NCI-H82 treated with DMSO at 0.1 percent for 48 hours (cell line): ENCODE data around the gene EXOG.

ENCODE experiments used
- DNase-seq: peaks from one replicate; lab custom pipeline; 2025; ENCODE audit not compliant: unreplicated experiment; lab: John Stamatoyannopoulos, UW

The EXOG gene

DNA sequence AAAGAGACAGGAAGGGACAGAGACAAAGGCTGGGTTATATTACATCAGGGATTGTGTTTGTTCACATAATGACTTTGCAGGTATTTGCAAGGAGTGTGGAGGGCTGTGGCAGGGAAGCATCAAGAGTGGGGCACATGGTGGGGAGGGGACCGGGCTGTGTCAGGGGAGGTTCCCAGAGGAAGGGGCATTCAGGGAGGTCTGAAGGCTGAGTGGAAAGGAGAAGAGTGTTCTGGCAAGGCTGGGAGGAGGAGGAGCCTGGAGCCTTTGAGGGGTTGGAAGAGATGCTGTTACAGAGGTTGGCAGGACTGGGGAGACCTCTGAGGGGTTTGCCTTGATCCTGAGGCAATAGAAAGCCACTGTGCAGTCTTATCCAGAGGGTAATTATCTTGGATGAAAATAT, 49.4 kb downstream of the EXOG start:
- no peak for DNase-seq

DNA sequence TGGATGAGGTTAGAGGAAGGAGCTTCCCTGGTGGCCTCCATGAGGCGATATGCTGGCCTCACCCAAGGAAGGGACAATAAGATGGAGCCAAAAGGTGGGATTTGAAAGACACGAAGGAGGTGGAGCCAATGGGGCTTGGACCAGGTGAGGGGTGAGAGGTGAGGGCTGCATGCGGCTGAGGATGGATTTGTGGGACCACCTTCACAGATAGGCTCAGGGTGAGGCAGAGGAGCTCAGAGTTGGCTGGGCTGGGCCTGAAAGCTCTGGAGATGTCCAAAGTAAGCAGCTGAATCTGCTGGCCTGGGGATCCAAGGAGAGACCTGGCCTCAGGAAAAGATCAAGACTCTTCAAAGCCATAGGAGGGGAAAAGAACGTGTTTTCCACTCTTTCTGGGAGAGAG, 49.8 kb downstream of the EXOG start:
- no peak for DNase-seq

DNA sequence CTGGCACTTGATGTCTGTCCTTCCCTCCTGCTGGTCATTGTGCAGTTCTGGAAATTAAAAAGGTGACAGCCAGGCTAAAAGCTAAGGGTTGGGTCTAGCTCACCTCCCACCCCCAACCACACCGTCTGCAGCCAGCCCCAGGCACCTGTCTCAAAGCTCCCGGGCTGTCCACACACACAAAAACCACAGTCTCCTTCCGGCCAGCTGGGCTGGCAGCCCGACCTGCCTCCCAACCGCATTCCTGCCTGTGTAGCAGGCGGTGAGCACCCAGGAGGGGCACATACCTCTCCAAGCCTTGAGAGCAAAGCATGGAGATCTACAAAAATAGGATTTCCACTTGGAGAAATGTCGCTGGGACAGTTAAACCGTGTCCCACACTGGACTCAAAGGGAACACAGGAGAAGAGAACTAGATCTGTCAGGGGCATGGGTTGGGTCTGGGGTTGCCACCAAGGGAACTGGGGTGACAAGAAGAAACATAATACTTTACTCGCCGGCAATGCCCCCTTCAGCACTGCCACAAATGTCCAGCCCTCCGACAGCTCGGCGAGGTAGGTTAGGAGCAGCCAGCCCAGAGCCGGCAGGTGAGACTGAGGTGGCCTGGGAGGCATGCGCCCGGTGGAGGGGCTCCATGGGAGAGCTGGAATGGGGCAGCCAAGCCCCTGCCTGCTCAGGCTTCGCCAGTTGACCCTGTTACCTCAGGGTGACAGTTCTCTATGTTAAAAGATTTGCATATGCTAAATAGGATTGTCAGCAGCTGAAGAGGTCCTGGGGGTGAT, 52.2 kb downstream of the EXOG start:
- DNase-seq = no peak

DNA sequence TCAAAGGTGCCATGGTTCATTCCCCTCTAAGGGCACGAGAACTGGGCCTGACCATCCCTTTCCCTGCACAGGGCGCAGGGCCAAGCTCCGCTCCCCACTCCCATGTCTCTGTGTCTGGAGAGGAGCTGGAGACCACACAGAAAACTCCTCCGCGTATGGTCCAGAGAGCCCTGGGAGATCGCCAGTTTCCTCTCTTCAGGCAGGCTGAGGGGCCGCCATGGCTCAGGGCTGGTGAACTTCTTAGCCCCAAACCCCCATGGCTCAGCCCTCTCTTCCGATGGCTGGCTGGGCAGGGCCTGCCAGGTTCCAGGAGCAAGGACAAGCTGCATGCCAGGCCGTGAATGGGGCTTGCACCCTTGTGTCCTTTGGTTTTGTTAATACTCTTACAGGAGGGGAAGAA, 52.9 kb downstream of the EXOG start:
- no peak for DNase-seq

DNA sequence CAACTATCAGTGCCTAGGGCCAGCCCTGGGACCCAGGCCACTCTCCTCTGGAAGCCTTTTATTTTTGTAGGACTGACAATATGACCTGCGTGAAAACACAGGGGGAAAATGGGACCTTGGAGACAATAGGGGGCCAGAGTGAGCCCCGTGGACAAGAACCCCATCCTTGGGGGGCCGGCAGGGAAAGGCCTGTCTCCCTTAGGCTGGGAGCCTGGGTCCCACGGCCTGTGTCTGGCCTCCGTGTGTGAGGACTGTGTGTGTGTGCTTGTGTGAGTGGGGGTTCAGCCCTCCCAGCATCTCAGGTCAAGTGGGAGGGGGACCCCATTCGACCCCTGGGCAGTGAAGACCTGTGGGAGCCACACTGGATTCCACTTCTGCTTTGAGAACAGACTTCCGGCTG, 53.3 kb downstream of the EXOG start:
- DNase-seq = no peak

DNA sequence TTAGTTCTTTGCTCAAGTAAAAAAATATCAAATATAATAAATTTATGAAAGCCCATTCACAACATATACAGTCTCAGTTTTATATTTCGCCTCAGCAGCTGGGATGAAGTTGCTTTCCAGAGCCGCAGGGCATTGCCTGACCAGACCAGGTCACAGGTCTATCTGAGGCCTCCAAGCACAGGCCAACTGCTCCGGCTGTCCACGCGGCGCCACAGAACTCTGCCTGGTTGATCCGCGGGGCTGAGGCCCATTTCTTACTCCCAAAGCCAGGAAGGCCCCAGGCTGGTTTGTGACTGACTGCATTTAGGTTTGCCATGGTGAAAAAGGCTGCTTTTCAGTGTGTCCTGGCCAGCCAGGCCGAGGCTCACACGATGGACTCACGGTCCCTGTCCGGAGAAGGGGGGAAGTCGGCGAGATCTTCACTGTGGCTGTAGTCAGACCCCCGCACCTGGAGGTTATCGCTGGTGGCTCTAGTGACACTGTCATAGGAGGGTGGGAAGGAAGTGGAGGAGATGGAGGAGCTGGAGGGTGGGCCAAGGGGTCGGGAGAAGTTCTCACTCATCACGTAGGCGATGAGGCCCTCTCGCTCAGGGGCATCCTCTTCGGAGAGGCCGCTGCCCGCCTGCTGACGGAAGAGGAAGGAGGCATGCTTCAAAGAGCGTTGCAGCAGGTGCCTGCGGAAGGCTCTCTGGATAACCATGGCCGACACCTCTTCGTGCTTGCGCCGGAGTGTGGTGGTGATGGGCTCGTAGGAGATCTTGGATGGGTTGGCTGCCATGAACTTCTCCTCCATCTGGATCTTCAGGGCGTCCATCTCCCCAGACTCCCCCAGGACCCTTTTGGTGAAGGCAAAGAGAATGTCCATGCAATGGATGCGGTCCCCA, 54.1 kb downstream of the EXOG start:
- DNase-seq = no peak

DNA sequence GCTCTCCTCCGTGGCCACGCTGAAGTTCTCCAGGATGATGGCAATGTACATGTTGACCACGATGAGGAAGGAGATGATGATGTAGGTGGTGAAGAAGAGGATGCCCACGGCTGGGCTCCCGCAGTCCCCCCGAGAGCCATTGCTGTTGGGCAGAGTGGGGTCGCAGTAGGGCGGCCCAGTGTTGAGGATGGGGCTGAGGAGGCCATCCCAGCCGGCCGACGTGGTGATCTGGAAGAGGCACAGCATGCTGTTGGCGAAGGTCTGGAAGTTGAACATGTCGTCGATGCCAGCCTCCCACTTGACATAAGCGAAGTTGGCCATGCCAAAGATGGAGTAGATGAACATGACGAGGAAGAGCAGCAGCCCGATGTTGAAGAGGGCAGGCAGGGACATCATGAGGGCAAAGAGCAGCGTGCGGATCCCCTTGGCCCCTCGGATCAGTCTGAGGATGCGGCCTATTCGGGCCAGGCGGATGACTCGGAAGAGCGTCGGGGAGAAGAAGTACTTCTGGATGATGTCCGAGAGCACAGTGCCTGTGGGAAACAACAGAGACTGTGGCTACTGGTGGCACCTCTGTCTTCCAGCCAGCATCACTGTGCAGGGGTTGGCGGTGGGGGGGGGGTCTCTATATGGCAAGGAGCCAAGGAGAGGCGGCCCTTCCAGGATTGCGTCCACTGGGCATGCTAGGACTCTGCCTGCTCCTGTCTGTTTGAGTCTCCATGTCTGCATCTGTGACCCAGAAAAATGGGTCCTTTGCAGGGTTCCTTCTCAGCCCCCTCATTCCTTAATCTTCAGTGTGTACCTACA, 55.1 kb downstream of the EXOG start:
- DNase-seq = no peak

DNA sequence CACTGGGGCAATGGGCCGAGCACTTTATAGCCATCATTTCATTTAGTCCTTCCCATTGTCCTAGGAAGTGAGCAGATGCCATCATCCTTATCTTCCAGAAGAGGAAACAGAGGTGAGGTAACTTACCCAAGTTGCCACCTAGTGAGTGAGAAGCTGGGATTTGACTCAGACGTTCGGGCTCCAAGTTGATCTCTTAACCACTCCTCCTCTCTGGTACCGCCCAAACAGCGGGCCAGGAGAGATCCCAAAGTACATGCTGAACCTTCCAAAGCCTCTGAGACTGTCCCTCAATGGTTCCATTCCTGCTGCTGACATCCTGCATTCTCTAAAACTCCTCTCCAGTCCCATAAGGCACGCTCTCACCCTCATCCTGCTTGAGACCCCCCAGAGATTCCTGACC, 56.2 kb downstream of the EXOG start:
- no peak for DNase-seq

DNA sequence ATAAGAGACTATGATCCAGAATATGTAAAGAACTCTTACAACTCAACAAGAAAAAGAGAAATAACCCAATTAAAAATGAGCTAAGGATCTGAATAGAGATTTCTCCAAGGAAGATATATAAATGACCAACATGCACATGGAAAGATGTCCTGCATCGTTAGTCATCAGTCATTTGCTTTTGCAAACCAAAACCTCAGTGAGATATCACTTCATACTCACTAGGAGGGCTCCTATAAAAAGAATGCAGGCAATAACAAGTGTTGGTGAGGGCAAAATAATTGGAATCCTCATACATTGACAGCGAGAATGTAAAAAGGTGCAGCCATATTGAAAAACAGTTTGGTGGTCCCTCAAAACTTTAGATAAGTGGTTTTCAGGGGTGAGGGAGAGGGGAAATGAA, 56.9 kb downstream of the EXOG start:
- no peak for DNase-seq

DNA sequence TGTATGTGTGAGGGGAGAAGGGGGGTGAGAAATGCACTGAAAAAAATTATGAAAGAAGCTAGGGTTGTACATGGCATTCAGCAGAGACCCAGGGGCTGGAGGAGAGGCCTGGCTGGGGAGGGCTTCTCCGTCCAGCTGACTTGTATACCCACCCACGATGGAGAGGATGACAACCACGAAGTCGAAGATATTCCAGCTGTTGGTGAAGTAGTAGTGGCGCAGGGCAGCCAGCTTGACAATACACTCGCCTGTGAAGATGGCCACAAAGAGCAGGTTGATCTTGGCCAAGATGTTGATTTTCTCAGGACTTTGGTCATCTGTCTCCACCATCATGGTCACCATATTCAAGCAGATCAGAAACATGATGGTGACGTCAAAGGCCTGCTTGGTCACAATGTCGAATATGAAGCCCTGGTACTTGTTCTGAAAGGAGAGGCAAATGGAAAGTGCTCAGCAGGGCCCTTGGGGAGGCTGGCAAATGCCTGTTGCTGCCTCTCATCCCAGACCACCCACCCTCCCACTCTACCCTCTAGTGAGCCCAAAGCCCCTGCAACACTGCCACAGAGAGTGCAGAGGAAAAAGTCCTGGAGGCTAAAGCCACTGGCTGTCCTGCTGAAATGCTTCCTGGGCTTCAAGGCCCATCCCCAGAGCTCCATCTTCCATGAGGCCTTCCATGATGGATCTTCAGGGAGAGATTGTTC, 58.1 kb downstream of the EXOG start:
- no peak for DNase-seq

DNA sequence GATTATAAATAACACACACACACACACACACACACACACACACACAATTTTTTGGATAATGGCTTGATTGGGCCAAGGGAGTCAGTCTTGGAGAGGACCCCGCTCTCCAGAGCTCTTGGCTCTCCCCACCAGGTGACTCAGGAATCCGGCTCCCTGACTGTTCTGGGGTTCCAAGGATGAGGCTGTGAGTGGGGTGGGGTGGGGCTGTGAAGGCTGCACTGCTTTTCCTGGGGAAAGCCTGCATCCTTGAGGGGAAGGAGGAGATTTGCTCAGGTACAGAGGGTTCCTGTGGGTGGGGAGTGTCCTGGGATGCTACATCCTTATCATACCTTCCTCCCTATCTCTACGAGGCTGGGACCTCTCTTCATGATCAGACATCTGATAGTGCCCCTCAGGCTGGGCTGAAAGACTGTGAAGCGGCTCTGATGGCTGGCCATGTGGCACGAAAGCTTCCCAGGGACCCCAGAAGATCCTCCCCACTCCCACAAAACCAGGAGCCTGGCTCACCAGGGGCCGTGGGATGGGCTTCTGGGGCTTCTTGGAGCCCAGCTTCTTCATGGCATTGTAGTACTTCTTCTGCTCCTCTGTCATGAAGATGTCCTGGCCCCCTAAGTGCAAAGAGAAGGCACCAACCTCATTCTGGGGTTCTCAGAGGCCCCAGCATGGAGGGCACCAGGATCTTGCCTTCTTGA, 59.2 kb downstream of the EXOG start:
- no peak for DNase-seq

DNA sequence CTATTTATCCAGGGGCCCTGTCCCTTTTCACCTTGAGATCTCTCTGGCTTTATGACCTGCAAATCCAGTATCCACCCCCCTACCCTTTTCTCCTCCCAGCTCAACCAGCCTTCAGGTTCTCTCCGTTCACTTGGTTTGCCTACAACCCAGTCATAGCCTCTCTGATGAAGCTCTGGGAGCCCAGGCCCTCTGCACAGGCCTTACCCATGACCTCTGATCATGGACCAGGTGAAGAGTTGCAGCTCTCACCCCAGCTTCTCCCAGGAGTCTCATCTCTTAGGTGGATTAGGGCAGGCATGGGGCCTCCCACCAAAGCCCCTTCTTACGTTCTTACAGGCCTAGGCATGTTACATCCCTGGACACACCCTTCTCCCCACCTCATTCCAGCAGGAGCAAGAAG, 59.8 kb downstream of the EXOG start:
- no peak for DNase-seq

DNA sequence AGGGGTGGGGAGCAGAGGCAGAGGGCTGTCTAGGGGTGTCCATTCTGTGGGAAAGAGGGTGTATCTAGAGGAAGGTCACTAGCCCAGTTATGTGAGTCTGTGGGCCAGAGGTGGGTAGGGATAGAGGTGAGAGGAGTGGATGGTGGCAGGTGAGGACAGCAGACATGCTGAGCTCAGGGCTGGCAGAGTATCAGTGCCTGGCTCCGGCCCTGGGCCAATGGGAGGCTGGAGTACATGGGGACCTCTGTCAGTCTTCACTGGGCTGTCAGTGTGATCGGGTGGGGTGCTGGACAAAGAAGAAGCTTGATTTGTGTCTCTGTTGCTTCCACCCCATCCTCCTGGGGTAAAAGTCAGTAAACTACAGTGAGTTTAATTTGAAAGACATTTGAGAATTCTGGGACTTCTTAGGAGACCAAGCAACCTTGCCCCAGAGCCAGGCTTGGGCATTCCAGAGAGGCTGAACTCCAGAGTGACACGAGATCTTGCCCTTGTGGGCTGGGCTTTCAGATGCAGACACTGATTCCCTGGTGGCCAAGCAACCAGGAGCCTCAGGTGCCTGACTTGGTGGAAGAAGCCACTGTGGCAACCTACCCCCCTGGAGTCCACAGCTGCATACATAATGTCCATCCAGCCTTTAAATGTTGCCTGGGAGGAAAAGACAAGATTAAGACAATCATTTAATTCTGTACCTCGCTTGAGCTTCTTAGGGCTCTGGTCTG, 60.7 kb downstream of the EXOG start:
- no peak for DNase-seq

DNA sequence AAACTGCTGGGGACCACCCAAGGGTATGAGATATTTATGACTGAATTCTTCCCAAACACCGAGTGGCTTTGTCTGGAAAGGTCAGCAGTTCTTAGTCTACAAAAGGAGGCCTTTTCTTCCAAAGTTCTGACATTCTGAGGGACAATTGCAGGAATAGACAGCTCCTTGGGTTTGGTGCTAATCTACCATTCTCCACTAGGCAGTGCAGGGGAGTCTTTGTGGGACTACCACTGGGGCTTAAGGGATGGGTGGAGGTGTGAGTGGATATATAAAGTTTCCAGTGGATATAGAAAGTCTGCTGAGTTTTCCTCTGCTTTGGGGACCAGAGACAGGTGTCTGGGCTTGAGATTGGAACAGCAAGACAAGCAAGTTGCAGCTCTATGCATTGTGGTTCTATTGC, 62.7 kb downstream of the EXOG start:
- DNase-seq = no peak

DNA sequence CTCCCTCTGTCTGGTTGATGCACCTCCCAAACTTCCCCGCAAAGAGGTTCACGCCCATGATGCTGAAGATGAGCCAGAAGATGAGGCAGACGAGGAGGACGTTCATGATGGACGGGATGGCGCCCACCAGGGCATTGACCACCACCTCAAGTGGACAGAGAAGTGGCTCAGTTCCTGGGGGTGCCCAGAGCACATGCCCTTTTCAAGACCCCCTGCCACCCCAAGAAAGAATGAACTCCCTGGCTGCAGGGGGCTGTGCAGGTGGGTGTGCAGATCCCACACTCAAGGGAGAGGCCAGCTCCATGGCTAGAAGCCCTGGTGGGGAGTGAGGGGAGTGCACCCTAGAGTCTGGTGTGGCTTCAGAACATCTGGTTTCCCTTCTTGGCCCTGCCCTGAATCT, 64.1 kb downstream of the EXOG start:
- DNase-seq = no peak

DNA sequence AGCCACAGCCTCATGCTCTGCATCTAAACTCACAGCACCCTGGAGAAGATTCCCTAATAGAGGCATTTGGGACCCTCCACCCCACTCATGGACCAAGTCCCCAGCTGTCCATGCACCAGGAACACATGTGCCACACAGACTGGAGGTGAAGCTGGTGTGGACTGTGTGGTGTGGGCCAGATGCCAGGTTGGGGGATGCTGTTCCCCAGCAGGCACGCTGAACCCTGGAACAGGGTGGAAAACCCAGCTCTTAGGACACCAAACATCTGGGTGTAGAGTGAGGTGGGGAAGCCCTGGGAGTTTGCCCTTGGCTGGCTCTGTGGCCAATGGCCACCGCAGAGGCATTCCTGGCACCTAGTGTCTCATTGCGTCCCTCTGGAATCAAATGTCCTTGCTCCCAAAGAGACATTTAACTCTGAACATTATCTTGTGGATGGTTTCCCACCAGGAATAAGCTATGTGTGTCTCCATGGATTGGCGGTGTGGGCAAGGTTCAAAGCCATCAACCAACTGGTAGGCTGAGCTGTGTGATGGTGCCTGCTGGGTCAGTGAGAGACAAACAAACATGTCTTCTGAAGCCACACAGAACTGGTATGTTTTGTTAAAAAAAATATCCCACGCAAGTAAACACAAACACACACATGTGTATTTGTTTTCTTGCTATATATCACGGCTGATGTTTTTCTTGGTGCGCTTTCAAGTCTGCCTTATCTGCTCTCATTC, 65.0 kb downstream of the EXOG start:
- DNase-seq = no peak

DNA sequence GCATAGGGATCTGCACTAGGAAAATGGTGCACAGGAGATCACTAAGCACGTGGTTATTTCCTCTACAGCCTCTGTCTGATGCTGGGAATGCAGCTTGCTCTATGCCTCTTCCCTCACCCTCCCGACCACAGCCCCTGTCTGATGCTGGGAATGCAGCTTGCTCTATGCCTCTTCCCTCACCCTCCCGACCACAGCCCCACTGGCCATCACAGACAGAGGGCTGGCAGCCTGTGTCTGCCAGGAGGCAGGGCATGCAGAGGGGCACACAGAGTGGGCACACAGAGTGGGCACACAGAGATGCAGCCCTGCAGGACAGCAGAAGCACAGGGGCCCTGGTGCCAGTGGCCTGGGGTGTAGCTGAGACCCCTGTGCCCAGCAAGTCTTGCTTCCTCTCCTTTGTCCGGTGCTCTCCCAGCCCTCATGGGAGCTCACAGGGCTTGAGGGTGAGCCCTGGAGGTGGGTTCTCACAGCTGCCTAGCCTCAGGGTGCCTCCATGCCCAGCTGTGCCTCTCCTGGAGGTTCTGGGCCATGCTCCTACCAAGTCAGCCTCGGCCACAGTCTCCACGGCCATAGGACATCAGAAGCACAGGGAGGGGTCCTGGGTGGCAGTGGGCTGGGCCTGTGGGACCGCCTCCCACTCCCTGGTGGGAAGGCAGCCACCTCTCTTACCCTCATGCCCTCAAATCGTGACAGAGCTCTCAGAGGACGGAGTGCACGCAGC, 65.8 kb downstream of the EXOG start:
- DNase-seq = no peak

DNA sequence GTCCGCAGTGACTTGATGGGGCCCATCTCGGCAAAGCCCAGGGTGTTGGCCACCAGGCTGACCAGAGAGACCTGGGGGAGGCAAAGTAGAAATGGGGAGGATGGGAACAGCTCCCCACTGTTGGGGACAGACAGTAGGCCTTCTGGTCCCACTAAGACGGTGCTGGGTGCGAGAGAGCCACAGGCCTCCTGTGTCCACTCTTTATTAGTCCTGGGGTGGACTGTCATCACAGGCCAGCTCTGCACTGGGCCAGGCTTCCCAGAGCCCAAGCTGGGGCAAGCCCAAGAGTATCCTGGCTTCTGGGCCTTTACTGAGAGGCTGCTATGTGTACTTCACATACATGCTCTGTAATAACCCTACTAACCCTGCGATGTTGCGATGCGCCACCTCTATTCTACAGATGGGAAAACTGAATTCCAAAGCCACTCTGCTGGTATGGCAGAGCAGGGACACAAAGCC, 66.4 kb downstream of the EXOG start:
- no peak for DNase-seq
